HFFc6 (cell line): ENCODE results near the gene LRP1B. TPM values are rescaled to one million over a fixed set of nuclear protein-coding genes. Genes with fewer than 3 reads are reported as not detected.

Source experiments
- DNase-seq: peaks from one replicate; pipeline ENCODE4 v3.0.0-alpha.2; 2018
- H3K27ac Mint-ChIP-seq: 2 replicates; pipeline ENCODE4 v1.8.0; 2020; ENCODE audit warnings: mild to moderate bottlenecking, mixed read lengths
- H3K27me3 Mint-ChIP-seq: 2 replicates; pipeline ENCODE4 v1.8.0; 2021; ENCODE audit warnings: mild to moderate bottlenecking, moderate library complexity, mixed read lengths; ENCODE audit not compliant: insufficient read depth
- H3K36me3 Mint-ChIP-seq: 2 replicates; pipeline ENCODE4 v1.8.0; 2021; ENCODE audit warnings: low read depth, mixed read lengths
- H3K4me1 Mint-ChIP-seq: 2 replicates; pipeline ENCODE4 v1.8.0; 2020; ENCODE audit warnings: low read depth, mixed read lengths
- H3K4me3 Mint-ChIP-seq: 2 replicates; pipeline ENCODE4 v1.8.0; 2020; ENCODE audit warnings: mild to moderate bottlenecking, moderate library complexity, mixed read lengths
- H3K9me3 Mint-ChIP-seq: 2 replicates; pipeline ENCODE4 v1.8.0; 2020; ENCODE audit warnings: mild to moderate bottlenecking, mixed read lengths
- CTCF ChIP-seq: fragments of 200-600 bp; sonication (generic); IDR thresholded peaks from 2 replicates; pipeline ENCODE4 v1.5.0; 2021; ENCODE audit warnings: antibody characterized with exemption, mild to moderate bottlenecking
- total RNA-seq, 6 experiments: library from RNA; stranded (reverse); fragmentation: NEBNext Ultra II Directional; extraction: Animal tissue kit (Norgen Biotek cat#: 25700); gene quantifications; 2 replicates in 1 of 6; 3 replicates in 5 of 6; pipeline ENCODE4 v1.2.3, GENCODE V29; 2021

Gene LRP1B
- total RNA-seq, 6 experiments from 2014 or later = not detected

GRCh38 chr2:141930803-141931202 is 200.0 kb downstream of the LRP1B start:
- no peak overlapping the region for H3K4me3 Mint-ChIP-seq
- no peak for DNase-seq
- H3K27me3 Mint-ChIP-seq = peaks cover 1% of the 10 kb centered on the region; the same call in 1 of the 2 replicates
- peaks cover 5% of the 10 kb centered on the region; the same call in 1 of the 2 replicates for H3K4me1 Mint-ChIP-seq
- H3K9me3 Mint-ChIP-seq = peaks cover 24% of the 10 kb centered on the region; the same call in 1 of the 2 replicates
- no peaks in the 10 kb centered on the region for H3K36me3 Mint-ChIP-seq
- no peak for TF ChIP-seq CTCF
- H3K27ac Mint-ChIP-seq = no peak overlapping the region

- peaks cover 5% of the 10 kb centered on the region; the same call in 1 of the 2 replicates for H3K4me1 Mint-ChIP-seq
- no peak overlapping the region for H3K27ac Mint-ChIP-seq
- peaks cover under 1% of the 10 kb centered on the region; the same call in 1 of the 2 replicates for H3K27me3 Mint-ChIP-seq
- no peak overlapping the region for H3K4me3 Mint-ChIP-seq
- H3K9me3 Mint-ChIP-seq = peaks cover 21% of the 10 kb centered on the region; the same call in 1 of the 2 replicates
- no peaks in the 10 kb centered on the region for H3K36me3 Mint-ChIP-seq
- no peak for DNase-seq
- TF ChIP-seq CTCF = no peak
Measured at GRCh38 chr2:141929331-141930252, 201.2 kb downstream of the LRP1B start.

DNA sequence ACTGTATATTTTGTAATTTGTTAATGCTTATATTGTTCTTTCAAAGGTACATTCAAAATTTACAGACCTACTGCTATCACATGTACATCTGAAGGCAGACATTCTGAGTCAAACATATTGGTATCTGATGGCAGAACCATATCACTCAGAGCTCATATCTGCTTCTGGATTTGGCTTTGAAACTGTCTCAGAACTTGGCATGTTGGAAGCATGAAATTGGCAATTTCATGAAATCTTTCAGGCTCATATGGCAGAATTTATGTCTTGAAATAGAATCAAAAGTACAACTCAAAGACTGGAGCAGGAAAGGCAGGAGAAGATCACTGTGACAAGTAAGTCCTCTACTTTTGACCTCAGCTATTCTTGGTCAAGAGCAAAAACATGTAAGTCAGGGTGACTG is 202.3 kb downstream of the LRP1B start:
- H3K36me3 Mint-ChIP-seq = no peaks in the 10 kb centered on the region
- H3K27me3 Mint-ChIP-seq = peaks cover 3% of the 10 kb centered on the region; the same call in 1 of the 2 replicates
- no peak overlapping the region for H3K27ac Mint-ChIP-seq
- no peak overlapping the region for H3K4me3 Mint-ChIP-seq
- no peak for TF ChIP-seq CTCF
- no peak for DNase-seq
- peaks cover 19% of the 10 kb centered on the region; the same call in 1 of the 2 replicates for H3K9me3 Mint-ChIP-seq
- H3K4me1 Mint-ChIP-seq = peaks cover 5% of the 10 kb centered on the region; the same call in 1 of the 2 replicates

DNA sequence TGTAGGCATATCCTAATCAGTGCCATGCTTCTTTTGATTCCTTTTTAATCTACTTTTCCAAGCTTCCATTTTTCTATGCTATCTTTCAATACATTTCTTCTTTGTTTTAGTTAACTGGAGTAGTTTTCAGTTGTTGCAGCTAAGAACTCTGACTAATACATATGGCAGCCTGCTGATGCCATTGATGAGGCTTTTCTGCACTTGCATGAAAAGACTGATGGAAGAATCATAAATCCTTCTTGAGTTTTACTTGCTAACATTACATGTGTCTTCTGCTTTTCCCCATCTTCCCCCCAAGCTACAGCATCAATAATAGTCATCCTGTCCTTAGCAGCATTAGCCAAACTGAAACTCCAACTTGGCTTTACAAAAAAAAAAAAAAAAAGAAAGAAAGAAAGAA is 203.3 kb downstream of the LRP1B start:
- H3K27ac Mint-ChIP-seq = no peak overlapping the region; the same call in 1 of the 2 replicates
- TF ChIP-seq CTCF = no peak
- no peak overlapping the region for H3K4me3 Mint-ChIP-seq
- H3K27me3 Mint-ChIP-seq = peaks cover 3% of the 10 kb centered on the region; the same call in 1 of the 2 replicates
- peak; percentile 8 for DNase-seq
- H3K36me3 Mint-ChIP-seq = no peaks in the 10 kb centered on the region
- peaks cover 5% of the 10 kb centered on the region; the same call in 1 of the 2 replicates for H3K4me1 Mint-ChIP-seq
- peaks cover 19% of the 10 kb centered on the region; the same call in 1 of the 2 replicates for H3K9me3 Mint-ChIP-seq

- no peak overlapping the region for H3K4me3 Mint-ChIP-seq
Measured at GRCh38 chr2:141925511-141925910, 205.3 kb downstream of the LRP1B start.

More at GRCh38 chr2:141925511-141925910, 205.3 kb downstream of the LRP1B start:
- H3K27me3 Mint-ChIP-seq = peaks cover 3% of the 10 kb centered on the region; the same call in 1 of the 2 replicates
- peaks cover 5% of the 10 kb centered on the region; the same call in 1 of the 2 replicates for H3K4me1 Mint-ChIP-seq
- no peak overlapping the region for H3K27ac Mint-ChIP-seq
- peaks cover 14% of the 10 kb centered on the region; the same call in 1 of the 2 replicates for H3K9me3 Mint-ChIP-seq
- DNase-seq = no peak
- H3K36me3 Mint-ChIP-seq = no peaks in the 10 kb centered on the region
- TF ChIP-seq CTCF = no peak
